OCI-LY7 (cell line): Measurements from ENCODE around the gene CLTCL1. TPM values are rescaled to one million over a fixed set of nuclear protein-coding genes. Genes with fewer than 3 reads are reported as not detected.

Source experiments
- BruUV-seq: library from RNA; stranded (reverse); fragments of 400-500 nt; replicated peaks from 2 replicates; lab custom pipeline; 2021; lab: Mats Ljungman, UMichigan
- CTCF ChIA-PET: fragments of 300-600 bp; sonication (Branson Sonifier 250); formaldehyde crosslinking; loops from one replicate; lab custom pipeline; 2022; ENCODE audit warnings: antibody characterized with exemption; ENCODE audit not compliant: unreplicated experiment; lab: Charles Lee
- POLR2A ChIA-PET: fragments of 300-600 bp; sonication (Branson Sonifier 250); formaldehyde crosslinking; loops from one replicate; lab custom pipeline; 2022; ENCODE audit warnings: antibody characterized with exemption; lab: Charles Lee
- DNase-seq: peaks from one replicate; pipeline ENCODE4 v3.0.0-alpha.2; 2015; ENCODE audit warnings: low spot score
- H2AFZ ChIP-seq: fragments of 200-600 bp; sonication (generic), shearing (Covaris generic); 2 replicates; pipeline ENCODE4 v1.6.1; 2014; ENCODE audit warnings: mild to moderate bottlenecking, antibody characterized with exemption, low read length, moderate library complexity
- H3K27ac ChIP-seq: fragments of 200-600 bp; sonication (generic); 2 replicates; pipeline ENCODE4 v1.5.1; 2014; ENCODE audit warnings: mixed run types, low read depth, mild to moderate bottlenecking, moderate library complexity, low read length, inconsistent platforms; ENCODE audit not compliant: poor library complexity, severe bottlenecking
- H3K36me3 ChIP-seq: fragments of 200-600 bp; sonication (generic); 2 replicates; pipeline ENCODE4 v1.6.1; 2014; ENCODE audit warnings: mild to moderate bottlenecking, antibody characterized with exemption, low read length, moderate library complexity, mixed read lengths; ENCODE audit not compliant: insufficient read depth
- H3K4me1 ChIP-seq: fragments of 200-600 bp; sonication (generic); 2 replicates; pipeline ENCODE4 v1.5.1; 2014; ENCODE audit warnings: mild to moderate bottlenecking, low read length; ENCODE audit not compliant: insufficient read depth, poor library complexity, severe bottlenecking
- H3K4me2 ChIP-seq: fragments of 200-600 bp; sonication (generic); 2 replicates; pipeline ENCODE4 v1.6.1; 2014; ENCODE audit warnings: mild to moderate bottlenecking, low read length
- H3K4me3 ChIP-seq: fragments of 200-600 bp; sonication (generic); 2 replicates; pipeline ENCODE4 v1.5.1; 2014; ENCODE audit warnings: mild to moderate bottlenecking, low read depth, low read length; ENCODE audit not compliant: poor library complexity, severe bottlenecking
- H3K79me2 ChIP-seq: fragments of 200-600 bp; sonication (generic); 2 replicates; pipeline ENCODE4 v1.6.1; 2016; ENCODE audit warnings: low read depth, mild to moderate bottlenecking, low read length, moderate library complexity, mixed read lengths; ENCODE audit not compliant: insufficient read depth
- H3K9me2 ChIP-seq: fragments of 200-600 bp; sonication (generic); 2 replicates; pipeline ENCODE4 v1.6.1; 2016; ENCODE audit warnings: mild to moderate bottlenecking, low read length, mixed read lengths; ENCODE audit not compliant: insufficient read depth
- H3K9me3 ChIP-seq: fragments of 200-600 bp; sonication (generic); 2 replicates; pipeline ENCODE4 v1.6.1; 2014; ENCODE audit warnings: mild to moderate bottlenecking, mixed run types, low read length, mixed read lengths
- H4K20me1 ChIP-seq: fragments of 200-600 bp; sonication (generic); 2 replicates; pipeline ENCODE4 v1.6.1; 2014; ENCODE audit warnings: mild to moderate bottlenecking, antibody characterized with exemption, low read length, moderate library complexity, mixed read lengths; ENCODE audit not compliant: insufficient read depth
- EZH2phosphoT487 ChIP-seq: fragments of 200-600 bp; sonication (generic); IDR thresholded peaks from 2 replicates; pipeline ENCODE4 v1.6.1; 2018; ENCODE audit warnings: low read depth, borderline replicate concordance, mild to moderate bottlenecking, mixed run types, antibody characterized with exemption, low read length, moderate library complexity, mixed read lengths
- intact Hi-C: fragments of 100-400 bp; cut with micrococcal nuclease; formaldehyde crosslinking; loops from one replicate; pipeline ENCODE4 v1.10.0; 2022; ENCODE audit not compliant: unreplicated experiment
- total RNA-seq, 2 experiments: library from RNA; depleted of rRNA in 1 of 2; stranded (reverse); fragments of >200 nt in 1 of 2; shearing (Covaris generic) in 1 of 2; gene quantifications; 2 replicates each; pipeline ENCODE4 v1.2.3, GENCODE V29; 2014 to 2022
- TF ChIP-seq, protein P1 (sequence below): fragments of 200-600 bp; sonication (generic); conservative IDR thresholded peaks from 2 replicates; pipeline ENCODE4 v1.5.1; 2014; ENCODE audit warnings: mild to moderate bottlenecking, antibody characterized with exemption, low read length, moderate library complexity, mixed read lengths

The CLTCL1 gene
- total RNA-seq, 2 experiments from 2014 or later: 0.44 to 0.99 TPM

DNA sequence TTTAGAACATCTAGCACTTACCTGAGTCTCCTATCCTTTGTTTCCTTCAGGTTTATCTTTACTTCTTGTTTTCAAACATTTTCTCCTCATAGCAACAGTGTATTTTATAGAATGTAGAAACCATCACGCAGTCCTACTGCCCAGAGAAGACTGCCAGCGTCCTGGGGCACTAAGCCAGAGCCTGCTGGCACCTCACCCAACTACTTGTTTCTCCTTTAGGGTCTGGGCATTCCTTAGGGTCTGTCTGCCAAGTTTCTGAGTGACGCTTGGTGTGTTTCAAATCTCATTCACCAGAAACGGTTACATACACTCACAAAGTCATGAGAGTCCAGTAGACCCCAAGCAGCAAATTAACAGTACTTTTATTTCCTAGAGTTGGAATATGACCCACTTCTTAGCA is 63.3 kb downstream of the CLTCL1 start:
- Histone ChIP-seq H3K4me3 (no peak overlapping the region), H3K9me3 (no peaks in the 10 kb centered on the region), H3K36me3 (no peaks in the 10 kb centered on the region), H3K9me2 (no peaks in the 10 kb centered on the region), H3K4me2 (no peak overlapping the region), H2AFZ (no peak overlapping the region), H3K27ac (no peak overlapping the region), H3K4me1 (no peaks in the 10 kb centered on the region), H3K79me2 (no peaks in the 10 kb centered on the region), H4K20me1 (no peaks in the 10 kb centered on the region)
- no peak for DNase-seq
- POLR2A ChIA-PET: no interaction called here
- no TSS peak for BruUV-seq
- CTCF ChIA-PET: no interaction called here
- TF ChIP-seq, protein P1, sequence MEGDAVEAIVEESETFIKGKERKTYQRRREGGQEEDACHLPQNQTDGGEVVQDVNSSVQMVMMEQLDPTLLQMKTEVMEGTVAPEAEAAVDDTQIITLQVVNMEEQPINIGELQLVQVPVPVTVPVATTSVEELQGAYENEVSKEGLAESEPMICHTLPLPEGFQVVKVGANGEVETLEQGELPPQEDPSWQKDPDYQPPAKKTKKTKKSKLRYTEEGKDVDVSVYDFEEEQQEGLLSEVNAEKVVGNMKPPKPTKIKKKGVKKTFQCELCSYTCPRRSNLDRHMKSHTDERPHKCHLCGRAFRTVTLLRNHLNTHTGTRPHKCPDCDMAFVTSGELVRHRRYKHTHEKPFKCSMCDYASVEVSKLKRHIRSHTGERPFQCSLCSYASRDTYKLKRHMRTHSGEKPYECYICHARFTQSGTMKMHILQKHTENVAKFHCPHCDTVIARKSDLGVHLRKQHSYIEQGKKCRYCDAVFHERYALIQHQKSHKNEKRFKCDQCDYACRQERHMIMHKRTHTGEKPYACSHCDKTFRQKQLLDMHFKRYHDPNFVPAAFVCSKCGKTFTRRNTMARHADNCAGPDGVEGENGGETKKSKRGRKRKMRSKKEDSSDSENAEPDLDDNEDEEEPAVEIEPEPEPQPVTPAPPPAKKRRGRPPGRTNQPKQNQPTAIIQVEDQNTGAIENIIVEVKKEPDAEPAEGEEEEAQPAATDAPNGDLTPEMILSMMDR: no peak
- TF ChIP-seq EZH2phosphoT487: no peak
- intact Hi-C loops: no loop called here

DNA sequence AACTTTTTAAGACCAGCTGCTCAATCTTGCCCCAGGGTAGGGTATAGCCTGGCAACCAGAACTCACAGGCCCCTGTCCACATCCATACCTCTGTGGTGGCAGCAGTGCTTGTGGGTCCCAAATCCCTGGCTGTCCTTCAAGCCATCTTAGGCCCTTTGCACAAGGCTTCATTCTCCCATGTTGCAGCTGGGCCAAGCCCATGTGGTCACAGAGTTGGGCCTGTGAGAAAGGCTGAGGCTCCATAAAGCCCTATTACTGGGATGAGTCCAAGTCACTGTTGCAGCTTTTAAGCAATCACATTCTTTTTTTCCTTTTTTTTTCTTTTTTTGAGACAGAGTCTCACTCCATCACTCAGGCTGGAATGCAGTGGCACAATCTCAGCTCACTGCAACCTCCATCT is 65.1 kb downstream of the CLTCL1 start:
- BruUV-seq: no TSS peak
- Histone ChIP-seq H2AFZ (no peak overlapping the region), H4K20me1 (no peaks in the 10 kb centered on the region), H3K9me3 (no peaks in the 10 kb centered on the region), H3K9me2 (no peaks in the 10 kb centered on the region), H3K4me1 (no peaks in the 10 kb centered on the region), H3K4me3 (no peak overlapping the region), H3K27ac (no peak overlapping the region), H3K4me2 (no peak overlapping the region), H3K36me3 (no peaks in the 10 kb centered on the region), H3K79me2 (no peaks in the 10 kb centered on the region)
- CTCF ChIA-PET: no interaction called here
- intact Hi-C loops: no loop called here
- no peak for DNase-seq
- POLR2A ChIA-PET: interaction anchor here (0.7 kb wide), 2 partner anchors 35 to 52 kb away, joined by 3 read pairs; no protein-coding TSS in a partner anchor
- TF ChIP-seq, protein P1: no peak
- TF ChIP-seq EZH2phosphoT487: no peak

DNA sequence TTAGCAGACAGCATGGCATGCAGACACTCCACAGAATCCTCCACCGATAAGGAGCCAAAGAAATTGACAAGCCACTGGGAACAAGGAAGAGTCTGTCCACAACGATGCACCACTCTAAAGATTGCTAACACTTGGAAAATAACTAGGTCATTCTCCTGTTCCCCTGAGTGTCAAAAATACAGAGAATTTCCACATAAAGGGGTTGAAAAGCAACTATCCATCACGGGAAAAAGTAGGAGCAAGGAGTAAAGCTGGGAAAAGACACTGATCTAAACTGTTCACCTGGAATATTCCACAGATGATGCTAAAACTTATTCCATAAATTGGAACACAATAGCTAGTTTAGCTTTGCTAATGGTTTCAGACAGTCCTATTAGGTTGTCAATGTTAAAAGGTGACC is 66.0 kb downstream of the CLTCL1 start:
- TF ChIP-seq, protein P1: no peak
- TF ChIP-seq EZH2phosphoT487: no peak
- ChIA-PET POLR2A (no interaction called here), CTCF (no interaction called here)
- no peak overlapping the region for H3K4me3 ChIP-seq
- no peaks in the 10 kb centered on the region for H3K79me2 ChIP-seq
- H3K36me3 ChIP-seq: no peaks in the 10 kb centered on the region
- H3K4me1 ChIP-seq: no peaks in the 10 kb centered on the region
- intact Hi-C loops: no loop called here
- no peak for DNase-seq
- H3K4me2 ChIP-seq: no peak overlapping the region
- H2AFZ ChIP-seq: no peak overlapping the region
- no peaks in the 10 kb centered on the region for H3K9me3 ChIP-seq
- H3K27ac ChIP-seq: no peak overlapping the region
- H3K9me2 ChIP-seq: no peaks in the 10 kb centered on the region
- no TSS peak for BruUV-seq
- no peaks in the 10 kb centered on the region for H4K20me1 ChIP-seq
